ENCODE results near the gene PAK1. TPM values are rescaled to one million over a fixed set of nuclear protein-coding genes. Genes with fewer than 3 reads are reported as not detected.

The PAK1 gene
- total RNA-seq, 1 donor from 2014 or later, result 28.2 TPM

DNA sequence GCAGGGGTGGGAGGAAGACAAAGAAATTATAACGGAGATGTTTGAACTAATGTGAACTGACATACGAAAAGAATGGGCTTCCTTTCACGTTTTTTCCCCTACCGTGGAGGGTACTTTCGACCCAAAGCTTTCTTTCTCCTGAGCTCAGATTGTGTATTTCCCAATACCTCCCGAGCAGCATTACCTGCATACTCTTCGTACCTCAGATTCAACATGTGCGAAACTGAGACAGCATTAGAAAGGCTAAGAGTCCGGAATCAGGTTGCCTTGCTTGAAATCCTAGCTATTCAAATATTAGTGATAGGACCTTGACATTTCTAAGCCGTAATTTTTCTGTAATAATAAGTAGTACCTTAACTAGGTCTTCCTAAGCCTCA, 778 bp upstream of the PAK1 start:
- Histone ChIP-seq H3K4me1 (peaks cover 3% of the 10 kb centered on the region), H3K4me3 (peak overlapping the region; percentile 65), H3K9me3 (no peaks in the 10 kb centered on the region), H3K36me3 (no peaks in the 10 kb centered on the region), H3K27ac (peak overlapping the region; percentile 78), H3K27me3 (no peaks in the 10 kb centered on the region)
- intact Hi-C loops (cut with DNase I), result no loop called here
- DNase-seq (no peak), ATAC-seq (no peak)
- TF ChIP-seq, protein P1, sequence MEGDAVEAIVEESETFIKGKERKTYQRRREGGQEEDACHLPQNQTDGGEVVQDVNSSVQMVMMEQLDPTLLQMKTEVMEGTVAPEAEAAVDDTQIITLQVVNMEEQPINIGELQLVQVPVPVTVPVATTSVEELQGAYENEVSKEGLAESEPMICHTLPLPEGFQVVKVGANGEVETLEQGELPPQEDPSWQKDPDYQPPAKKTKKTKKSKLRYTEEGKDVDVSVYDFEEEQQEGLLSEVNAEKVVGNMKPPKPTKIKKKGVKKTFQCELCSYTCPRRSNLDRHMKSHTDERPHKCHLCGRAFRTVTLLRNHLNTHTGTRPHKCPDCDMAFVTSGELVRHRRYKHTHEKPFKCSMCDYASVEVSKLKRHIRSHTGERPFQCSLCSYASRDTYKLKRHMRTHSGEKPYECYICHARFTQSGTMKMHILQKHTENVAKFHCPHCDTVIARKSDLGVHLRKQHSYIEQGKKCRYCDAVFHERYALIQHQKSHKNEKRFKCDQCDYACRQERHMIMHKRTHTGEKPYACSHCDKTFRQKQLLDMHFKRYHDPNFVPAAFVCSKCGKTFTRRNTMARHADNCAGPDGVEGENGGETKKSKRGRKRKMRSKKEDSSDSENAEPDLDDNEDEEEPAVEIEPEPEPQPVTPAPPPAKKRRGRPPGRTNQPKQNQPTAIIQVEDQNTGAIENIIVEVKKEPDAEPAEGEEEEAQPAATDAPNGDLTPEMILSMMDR (IDR thresholded peaks at IDR 0.05), result no peak

GRCh38 chr11:77472991-77473800, 698 bp downstream of the PAK1 start:
- intact Hi-C loops (cut with DNase I), result no loop called here
- Histone ChIP-seq H3K27ac (peak overlapping the region; percentile 78), H3K36me3 (no peaks in the 10 kb centered on the region), H3K4me1 (peaks cover 3% of the 10 kb centered on the region), H3K9me3 (no peaks in the 10 kb centered on the region), H3K27me3 (no peaks in the 10 kb centered on the region), H3K4me3 (peak overlapping the region; percentile 65)
- ATAC-seq, result peak; percentile 80
- peak; percentile 83 for DNase-seq
- TF ChIP-seq, protein P1 (IDR thresholded peaks at IDR 0.05), result no peak

DNA sequence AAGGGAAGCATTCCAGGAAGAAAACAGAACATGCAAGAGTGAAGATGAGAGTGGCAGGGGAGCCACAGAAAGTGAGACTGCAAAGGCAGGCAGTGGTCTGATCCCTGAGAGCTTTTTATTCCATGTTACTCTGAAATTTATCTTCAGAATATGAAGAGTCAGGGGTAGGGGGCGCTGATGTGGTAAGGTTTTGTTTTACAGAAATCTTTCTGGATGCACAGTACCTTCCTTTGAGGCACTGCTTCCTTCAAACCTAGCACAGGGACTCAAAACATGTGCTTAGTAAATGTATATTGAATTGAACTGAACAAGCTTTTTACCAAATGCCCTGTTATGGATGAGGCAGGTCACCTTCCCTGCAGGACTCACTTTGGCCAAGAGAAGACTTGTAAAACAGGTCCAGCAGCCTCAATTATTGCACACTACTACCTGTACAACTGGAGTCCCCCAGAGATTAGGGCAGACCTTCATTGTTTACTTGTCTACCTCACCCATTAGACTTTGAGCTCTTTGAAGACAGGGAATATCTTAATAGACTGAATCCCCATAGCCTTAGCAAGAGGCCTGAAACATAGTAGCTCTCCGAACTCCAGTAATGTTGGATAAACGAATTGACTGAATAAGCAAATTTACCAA, 2.2 kb downstream of the PAK1 start:
- intact Hi-C loops (cut with DNase I), result no loop called here
- ATAC-seq (no peak), DNase-seq (no peak)
- peaks cover 3% of the 10 kb centered on the region for H3K4me1 ChIP-seq
- no peaks in the 10 kb centered on the region for H3K27me3 ChIP-seq
- H3K36me3 ChIP-seq, result no peaks in the 10 kb centered on the region
- no peak overlapping the region for H3K4me3 ChIP-seq
- TF ChIP-seq, protein P1 (IDR thresholded peaks at IDR 0.05), result peak; percentile 15
- H3K9me3 ChIP-seq, result no peaks in the 10 kb centered on the region
- no peak overlapping the region for H3K27ac ChIP-seq

DNA sequence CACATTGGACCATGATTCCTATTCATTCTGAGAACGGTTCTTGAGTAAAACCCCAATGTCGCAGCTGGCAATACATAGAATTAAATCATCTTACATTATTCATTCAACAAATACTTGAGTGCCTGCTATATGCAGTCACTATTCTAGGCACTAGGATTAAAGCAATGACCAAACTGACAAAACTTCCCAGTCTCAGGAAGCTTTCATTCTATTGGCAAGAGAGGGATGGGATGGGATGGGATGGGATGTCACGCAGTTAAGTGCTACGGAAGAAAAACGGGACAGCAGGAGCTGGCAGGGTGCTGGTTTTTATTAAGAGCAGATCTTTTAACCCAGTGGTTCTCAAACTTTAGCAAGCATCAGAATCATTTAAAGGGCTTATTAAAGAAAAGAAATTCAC, 2.9 kb downstream of the PAK1 start:
- DNase-seq, result no peak
- no peak for ATAC-seq
- H3K27ac ChIP-seq, result no peak overlapping the region
- H3K36me3 ChIP-seq, result no peaks in the 10 kb centered on the region
- TF ChIP-seq, protein P1 (IDR thresholded peaks at IDR 0.05), result no peak
- H3K4me1 ChIP-seq, result peaks cover 3% of the 10 kb centered on the region
- no peak overlapping the region for H3K4me3 ChIP-seq
- intact Hi-C loops (cut with DNase I), result no loop called here
- no peaks in the 10 kb centered on the region for H3K9me3 ChIP-seq
- no peaks in the 10 kb centered on the region for H3K27me3 ChIP-seq

GRCh38 chr11:77470504-77470903, 3.4 kb downstream of the PAK1 start:
- no peaks in the 10 kb centered on the region for H3K27me3 ChIP-seq
- H3K36me3 ChIP-seq, result no peaks in the 10 kb centered on the region
- H3K9me3 ChIP-seq, result no peaks in the 10 kb centered on the region
- DNase-seq (no peak), ATAC-seq (no peak)
- H3K4me1 ChIP-seq, result peaks cover 3% of the 10 kb centered on the region
- intact Hi-C loops (cut with DNase I), result no loop called here
- no peak overlapping the region for H3K4me3 ChIP-seq
- TF ChIP-seq, protein P1 (IDR thresholded peaks at IDR 0.05), result no peak
- no peak overlapping the region for H3K27ac ChIP-seq
